GM18867 (cell line): ENCODE data around the gene PTPRN2.

Source experiments
- ATAC-seq: cut with Tn5 transposase; IDR thresholded peaks from one replicate; pipeline ENCODE4 v1.9.1; 2021; ENCODE audit warnings: mild to moderate bottlenecking, moderate library complexity; ENCODE audit not compliant: unreplicated experiment

Gene PTPRN2

DNA sequence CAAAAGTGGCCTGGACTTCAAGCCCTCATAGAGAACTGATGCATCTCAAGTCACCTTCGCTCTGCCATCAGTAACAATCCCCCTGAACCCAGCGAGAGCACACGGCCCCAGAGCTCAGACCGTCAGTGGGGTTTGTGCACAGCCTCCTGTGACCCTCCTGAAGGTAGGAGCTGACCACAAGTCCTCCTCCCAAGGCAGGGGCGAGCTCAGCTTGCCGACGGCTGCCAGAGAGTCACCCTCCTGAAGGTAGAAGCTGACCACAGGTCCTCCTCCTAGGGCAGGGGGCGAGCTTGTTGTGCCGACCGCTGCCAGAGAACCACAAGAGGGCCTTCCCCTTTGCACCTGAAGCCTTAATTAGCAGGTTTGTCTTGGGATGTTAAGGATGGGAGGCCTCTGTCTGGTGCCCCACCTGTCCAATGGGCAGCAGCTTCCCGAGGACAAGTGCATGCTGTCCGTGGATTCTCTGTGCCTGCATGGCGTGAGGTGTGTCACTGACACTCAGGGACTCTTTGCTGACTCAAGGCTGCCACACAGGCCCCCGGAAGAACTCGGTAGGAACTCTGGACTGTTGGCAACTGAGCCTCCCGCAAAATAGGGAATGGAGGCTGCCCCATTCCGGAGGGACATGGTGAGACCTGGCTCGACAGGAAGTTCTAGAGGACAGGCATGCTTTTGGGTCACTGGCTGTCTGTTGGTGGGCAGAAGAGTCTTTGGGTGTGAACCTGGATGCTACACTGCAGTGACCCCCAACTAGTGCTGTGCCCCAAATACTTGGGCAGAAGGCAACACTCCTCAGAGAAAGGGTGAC, 763.4 kb downstream of the PTPRN2 start:
- no peak for ATAC-seq

DNA sequence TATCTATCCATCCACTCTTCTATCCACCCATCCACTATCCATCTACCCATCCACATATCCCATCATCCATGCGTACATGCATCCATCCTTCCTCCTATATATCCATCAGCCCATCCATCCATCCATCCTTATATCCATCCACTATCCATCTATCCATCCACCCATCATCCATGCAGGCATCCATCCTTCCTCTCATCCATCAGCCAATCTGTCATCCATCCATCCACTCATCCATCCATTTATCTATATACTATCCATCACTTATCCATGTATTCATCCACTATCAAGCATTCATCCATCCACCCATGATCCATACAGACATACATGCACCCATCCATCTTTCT, 765.0 kb downstream of the PTPRN2 start:
- no peak for ATAC-seq

DNA sequence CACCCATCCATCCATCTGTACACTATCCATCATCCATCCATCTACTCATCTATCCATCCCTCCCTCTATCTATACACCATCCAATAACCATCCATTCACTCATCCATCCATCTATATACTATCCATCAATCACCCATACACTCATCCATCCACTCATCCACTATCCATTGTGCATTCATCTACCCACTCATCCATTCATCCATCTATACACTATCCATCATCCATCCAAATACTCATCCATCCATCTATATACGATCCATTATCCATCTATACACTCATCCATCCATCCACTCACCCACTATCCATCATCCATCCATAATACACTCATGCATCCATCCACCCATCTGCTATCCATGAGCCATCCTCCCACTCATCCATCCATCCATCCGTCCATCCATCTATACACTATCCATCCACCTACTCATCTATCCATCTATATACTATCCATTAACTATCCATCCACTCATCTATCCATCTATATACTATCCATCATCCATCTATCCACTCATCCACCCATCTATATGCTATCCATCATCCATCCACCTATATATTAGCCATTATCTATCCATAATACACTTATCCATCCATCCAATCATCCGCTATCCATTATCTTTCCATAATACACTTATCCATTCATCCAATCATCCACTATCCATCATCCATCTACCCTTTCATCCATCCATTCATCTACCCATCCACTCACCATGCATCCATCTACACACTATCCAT, 765.5 kb downstream of the PTPRN2 start:
- no peak for ATAC-seq

DNA sequence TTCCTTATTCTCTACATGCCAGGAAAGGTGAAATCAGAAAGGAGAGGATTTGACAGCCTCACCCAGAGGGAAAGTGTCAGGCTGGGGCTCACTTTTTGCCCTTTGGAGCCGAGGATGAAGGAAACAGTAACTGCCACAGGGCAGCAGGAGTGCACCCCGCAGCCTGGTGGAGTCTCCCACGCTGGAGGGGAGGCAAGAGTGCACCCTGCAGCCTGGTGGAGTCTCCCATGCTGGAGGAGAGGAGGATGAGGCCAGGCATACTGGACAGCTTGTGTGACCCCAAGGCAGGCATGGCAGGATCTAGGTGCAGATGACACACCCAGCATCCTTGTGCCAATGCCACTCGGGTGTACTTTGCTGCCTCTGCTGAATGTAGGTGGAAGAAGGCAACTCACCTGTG, 766.8 kb downstream of the PTPRN2 start:
- ATAC-seq: no peak

DNA sequence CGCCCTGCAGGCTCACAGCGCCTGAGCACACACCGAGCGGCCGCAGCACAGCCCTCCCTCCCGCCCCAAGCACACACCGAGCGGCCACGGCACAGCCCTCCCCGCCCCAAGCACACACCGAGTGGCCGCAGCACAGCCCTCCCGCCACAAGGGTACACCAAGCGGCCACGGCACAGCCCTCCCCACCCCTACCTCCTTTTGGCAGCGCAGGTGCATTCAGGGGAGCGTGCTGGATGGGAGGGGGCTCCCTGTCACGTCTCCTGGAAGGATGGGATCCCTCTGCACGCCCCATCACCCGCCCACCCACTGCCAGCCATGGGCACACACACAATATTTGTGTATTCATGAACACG, 768.2 kb downstream of the PTPRN2 start:
- no peak for ATAC-seq

DNA sequence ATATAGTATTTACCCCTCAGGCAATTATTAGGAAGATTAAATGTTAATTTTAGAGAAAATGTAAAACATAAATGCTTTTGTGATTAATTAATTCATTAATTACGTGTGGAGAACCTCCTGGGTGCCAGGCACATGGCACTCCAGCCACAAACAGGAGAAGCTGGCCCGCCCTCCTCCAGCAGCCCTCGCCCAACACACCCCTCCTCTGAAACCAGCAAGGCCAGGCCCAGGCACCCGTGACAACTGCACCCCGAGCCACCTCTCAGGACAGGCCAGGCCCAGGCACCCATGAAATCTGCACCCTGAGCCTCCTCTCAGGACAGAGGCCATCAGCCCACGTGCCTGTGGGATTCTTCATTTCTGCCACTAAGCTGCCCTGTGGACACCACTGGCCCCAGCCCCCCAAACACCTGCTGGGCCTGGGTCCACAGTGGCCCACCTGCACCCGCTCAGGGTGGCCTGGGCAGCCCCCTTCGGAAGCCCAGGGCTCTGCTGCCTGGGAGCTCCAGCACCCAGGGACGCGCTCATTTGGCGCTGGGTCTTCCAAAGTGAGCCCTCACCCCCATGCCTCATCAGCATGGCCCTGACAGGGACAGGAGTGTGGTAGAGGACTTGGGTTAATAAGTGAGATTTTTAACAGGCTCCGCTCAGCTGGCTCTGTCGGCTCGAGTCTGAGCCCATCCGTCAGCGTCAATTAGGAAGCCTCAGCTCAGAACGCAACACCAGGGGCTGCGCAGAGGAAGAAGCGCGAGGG, 768.7 kb downstream of the PTPRN2 start:
- ATAC-seq: no peak

DNA sequence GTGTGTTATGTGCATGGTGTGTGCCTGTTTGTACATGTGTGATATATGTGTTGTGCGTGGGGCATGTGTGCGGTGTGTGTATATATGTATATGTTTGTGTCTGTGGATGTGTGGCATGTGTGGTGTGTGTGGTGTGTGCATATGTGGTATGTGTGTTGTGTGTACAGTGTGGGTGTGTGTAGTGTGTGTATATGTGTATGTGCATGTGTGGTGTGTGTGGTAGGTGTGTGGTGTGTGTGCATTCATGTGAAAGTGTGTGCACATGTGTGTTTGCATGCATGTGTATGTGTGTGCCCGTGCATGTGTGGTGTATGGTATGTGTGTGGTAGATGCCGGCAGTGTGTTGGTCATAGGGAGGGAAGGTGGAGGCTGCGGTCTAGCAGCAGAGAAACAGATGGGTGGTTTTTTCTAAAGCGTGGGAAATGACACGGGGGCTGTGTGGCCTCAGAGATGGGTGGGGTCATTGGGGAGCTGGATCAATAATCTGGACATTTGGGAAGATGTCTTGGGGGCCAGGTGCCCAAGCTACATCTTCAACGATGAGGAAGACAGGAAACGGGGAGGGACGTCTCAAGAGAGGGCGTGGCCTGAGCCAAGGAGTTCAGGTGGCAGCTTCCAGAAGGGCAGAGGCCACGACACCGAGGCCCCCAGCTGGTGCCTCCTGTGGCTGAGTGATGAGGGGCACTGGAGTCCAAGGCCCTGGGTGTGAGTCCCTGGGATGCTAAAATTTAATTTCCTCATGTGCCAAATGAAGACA, 769.5 kb downstream of the PTPRN2 start:
- ATAC-seq: no peak

DNA sequence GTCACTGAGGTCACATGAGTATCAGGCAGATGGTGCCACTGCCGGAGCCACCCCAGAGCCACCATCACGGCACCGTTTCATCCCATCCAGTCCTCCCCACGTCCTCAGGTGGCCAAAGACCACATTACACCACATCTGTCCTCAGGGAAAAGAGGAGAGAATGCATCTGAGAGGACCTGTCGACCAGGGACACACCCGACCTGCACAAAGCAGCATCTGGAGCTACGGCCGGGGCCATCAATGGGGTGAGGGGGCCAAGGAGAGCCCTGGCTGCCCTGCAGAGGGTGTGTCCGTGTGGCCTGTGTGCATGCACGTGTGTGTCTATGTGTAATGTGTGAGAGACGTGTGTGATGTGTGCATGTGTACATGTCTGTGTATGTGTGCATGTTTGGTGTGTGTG, 770.2 kb downstream of the PTPRN2 start:
- no peak for ATAC-seq

DNA sequence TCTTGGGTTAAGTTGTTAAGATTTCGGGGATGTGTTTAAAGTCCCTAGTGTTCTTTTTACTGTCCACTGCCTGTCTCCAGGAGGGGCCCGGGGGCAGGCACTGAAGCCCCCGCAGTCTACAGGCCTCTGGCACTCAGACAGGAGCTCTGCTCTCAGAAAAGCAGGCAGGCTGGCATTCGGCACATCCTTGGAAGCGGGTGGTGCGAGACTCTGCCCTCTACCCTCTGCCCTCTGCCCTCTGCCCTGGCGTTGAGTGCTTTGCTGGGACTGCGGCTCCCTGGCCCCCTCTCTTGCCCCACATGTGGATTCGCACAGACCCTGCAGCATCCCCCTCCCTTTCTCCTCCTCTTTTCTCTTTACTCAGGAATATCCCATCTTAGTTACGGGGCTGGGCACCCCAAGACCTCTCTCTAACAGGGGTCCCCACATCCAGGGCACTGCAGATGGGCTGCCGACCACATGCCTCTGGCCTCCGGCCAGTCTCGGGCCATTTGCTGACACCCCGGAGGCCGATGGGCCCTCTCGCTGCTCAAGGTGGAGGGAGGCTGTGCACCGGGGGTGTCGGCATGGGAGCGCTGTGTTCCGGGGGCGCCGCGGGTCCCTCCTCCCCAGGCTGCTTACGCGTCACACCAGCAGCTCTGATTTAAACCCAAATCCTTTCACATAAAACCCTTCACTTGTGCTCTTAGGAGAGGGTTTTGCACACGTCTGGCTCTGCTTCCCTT, 770.9 kb downstream of the PTPRN2 start:
- ATAC-seq: no peak

DNA sequence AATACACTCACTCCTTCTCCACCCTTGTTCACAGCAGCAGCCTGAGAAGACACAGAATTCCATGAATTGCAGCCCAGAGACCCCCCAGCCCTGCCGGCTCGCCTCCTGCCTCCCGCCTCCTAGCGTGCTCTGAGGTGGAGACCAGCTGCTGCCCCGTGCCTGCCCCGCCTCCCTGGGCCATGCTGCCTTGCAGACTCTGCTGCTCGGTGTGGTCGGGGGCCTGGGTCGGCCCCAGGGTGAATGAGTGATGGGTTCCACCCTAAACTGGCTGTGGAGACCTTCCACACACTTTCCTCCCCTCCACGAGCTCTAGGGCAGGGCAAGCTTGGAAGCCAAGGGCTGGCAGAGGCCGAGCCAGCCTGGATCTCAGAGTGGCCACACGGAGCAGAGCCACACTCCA, 771.5 kb downstream of the PTPRN2 start:
- no peak for ATAC-seq

DNA sequence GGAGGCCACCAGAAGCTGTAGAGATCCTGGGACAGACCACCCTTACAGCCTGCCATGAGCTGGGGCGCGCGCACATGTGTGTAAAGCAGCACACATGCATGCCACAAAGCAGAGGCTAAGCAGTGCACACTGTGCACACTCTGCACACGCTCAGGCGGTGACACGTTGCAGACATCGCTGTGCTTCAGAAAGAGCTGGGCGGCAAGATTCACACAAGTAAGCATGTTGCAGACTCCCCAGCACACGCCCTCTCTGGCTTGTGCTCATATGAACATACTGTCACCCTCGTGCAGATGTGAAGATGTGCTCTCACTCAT, 772.0 kb downstream of the PTPRN2 start:
- ATAC-seq: no peak

DNA sequence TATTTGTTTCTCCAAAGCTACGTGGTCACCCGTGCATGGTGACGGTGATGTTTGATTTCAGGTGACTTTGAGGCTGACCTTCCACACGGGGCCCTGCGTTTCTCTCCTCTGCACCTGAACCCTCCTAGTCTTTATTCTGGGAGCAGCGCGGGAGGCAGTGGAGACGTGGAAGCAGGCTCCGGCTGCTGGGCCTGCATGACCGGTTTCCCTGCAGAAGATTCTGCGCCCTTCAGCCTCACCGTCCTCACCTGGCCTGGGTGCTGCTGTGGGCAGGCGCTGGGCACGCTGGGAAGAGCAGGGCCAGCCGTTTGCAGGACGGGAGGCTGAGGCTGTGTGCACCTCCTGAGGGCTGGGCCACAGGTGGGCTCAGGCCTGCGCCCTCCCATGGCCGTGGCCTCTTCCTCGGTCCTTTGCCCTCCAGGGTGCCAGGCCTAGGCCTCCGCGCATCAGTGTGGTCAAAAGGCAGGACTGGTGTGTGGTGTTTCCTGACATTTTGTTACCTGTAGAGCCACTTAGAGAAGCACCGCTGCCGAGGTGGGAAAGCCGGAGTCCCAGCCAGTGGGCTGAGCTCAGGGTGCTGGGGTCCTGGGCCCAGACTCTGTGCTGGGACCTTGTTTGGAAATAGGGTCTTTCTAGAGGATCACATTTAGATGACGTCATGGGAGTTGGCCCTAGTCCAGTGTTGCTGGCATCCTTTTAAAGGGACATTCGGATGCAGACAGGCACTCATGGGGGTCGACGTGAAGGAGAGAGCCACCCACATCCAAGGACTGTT, 772.5 kb downstream of the PTPRN2 start:
- no peak for ATAC-seq

DNA sequence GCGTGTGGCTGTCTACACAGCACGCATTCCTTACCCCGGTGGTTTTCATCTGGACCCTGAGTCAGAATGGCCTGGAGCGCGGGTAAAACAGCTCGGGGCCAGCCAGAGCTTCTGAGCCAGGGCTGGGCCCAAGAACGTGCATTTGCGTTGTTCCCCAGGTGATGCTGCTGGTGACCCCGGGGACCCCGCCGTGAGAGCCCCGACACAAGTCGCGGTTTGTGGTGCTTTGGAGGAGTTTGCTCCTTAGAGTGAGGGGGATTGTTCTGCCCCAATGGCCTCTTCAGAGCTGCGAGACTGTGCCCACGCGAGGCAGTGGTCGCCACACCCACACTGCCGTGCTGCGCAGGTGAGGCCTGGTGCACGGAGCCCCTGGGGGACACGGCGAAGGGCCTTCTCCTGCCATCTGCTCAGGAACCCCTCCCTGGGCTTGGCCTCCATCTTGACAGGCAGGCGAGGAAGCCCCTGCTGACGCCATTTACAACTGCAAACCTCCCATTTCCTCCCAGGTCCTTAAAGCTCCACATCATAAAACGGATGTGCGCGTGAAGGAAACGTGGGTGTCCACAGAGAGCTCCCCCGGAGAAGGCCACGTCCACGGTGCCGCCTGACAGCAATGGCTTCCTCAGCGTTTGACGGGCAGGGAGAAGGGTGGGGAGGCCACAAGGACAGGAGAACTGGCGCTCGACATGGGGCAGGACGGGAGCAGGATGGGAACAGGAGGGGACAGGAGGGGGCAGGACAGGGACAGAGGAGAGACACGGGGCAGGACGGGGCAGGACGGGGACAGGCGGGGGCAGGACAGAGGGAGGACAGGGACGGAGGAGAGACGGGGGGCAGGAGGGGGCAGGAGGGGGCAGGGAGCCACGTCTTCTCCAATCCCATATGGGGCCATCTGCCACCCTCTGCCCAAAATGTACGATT, 773.6 kb downstream of the PTPRN2 start:
- ATAC-seq: no peak

DNA sequence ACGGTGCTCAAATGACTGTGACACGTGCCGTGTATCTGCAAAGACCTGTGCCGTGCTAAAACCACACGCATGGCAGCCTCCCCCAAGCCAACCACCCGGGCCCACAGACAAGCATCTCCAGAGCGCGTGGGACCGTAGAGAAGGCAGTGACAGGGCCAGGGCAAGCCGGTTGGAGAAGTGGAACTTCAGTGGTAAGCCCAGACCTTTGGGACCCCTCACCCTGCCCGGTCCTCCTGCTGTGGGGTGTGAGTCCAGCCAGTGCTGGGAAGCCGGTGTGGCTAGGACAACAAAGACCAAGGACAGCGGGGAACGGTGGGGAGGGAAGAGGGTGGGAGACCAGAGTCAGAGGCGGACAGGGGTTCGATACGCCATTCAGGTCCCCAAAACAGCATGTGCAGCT, 774.6 kb downstream of the PTPRN2 start:
- no peak for ATAC-seq

DNA sequence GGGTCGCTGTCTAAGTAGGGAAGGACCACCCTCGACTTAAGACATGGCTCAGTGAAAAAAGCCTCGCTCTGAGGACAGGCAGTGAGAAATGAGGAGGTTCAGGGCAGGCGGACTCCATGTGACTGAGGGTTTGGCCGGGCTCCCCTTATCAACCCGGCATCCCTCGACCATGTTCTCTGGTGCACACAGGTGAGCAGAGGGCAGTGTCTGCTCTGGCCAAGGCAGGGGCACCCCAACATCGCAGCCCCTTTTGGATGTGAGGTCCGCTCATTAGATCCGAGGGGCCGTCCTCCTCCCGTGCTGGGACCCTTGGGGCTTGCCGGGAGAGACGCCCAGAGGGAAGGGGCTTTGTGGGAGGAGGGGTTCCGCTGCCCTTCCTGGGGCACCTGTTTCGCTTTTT, 775.7 kb downstream of the PTPRN2 start:
- no peak for ATAC-seq

DNA sequence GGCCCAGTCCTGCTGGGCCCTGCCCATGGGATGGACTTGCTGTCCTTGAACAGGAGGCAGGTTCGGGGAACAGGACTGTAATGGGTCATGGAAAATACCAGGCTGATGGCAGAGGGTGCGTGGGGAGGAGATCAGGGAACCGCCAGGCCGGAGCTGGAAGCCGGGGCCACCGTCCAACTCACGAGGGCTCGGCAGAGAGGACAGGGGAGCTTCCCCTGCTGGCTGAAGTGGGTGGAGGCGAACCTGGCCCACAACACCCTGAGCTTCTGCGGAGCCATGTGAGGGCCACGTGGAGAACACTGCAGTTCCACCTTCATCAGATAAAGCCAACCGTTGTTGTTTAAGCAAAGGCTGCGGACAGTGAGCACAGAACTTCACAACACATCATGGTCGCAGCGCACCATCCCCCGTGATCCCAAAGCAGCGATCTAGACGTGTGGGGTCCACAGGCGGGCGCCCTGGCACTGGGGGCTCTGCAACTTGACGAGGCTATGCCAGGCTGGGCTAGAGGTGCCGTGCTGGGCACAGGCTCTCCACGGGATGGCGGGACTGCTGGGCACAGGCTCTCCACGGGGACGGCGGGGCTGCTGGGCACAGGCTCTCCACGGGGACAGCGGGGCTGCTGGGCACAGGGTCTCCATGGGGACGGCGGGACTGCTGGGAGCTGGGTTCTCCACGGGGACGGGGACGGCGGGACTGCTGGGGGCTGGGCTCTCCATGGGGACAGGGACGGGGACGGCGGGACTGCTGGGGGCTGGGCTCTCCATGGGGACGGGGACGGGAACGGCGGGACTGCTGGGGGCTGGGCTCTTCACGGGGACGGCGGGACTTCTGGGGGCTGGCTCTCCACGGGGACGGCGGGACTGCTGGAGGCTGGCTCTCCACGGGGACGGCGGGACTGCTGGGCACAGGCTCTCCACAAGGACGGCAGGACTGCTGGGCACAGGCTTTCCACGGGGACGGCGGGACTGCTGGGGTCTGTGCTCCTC, 777.5 kb downstream of the PTPRN2 start:
- ATAC-seq: no peak

DNA sequence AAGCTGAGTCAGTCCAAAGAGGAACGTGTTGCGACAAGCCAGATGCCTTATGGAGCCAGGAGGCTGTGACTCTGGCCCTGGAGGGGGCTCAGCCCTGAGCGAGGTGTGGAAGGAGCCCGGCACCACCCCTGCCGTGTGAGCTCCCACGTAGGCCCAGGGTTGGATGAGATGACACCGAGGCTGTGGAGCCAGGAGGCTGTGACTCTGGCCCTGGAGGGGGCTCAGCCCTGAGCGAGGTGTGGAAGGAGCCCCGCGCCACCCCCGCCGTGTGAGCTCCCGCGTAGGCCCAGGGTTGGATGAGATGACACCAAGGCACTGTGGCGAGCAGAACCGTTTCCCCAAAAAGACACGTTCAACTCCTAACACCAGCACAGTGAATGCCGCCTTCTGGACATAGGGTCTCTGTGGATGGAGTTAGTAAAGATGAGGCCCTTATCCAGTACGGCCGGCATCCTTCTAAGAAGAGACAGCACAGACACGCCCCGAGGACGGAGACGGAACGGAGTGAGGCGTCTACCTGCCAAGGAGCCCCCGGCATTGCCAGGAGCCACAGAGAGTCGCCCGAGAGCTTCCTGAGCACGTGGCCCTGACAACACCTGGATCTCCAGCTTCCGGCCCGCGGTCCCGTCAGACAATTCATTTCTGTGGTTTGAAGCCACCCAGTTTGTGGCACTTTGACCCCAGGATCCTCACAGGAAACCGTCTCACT, 778.3 kb downstream of the PTPRN2 start:
- no peak for ATAC-seq
